ENCODE data around the gene GSS. TPM values are rescaled to one million over a fixed set of nuclear protein-coding genes. Genes with fewer than 3 reads are reported as not detected.
"Not testable (repeated sequence)": the region's sequence is repeated elsewhere in the genome, so short reads cannot be mapped to it uniquely, and the experiment has no call there.

The GSS gene
- total RNA-seq, 1 experiment from 2014 or later: 83.6 TPM

GRCh38 chr20:34904202-34904621 lies 51.4 kb downstream of the GSS start:
- no peak overlapping the region for H3K27ac ChIP-seq (ENCODE audit: low read depth, low read length)
- DNase-seq (ENCODE audit: low read depth, low spot score) (no peak), ATAC-seq (no peak)
- ChIA-PET POLR2A (no interaction called here), RAD21 (ENCODE audit: low non-redundant PET in 1 of 2, low total read pairs in 2 of 2, uncharacterized antibody in 2 of 2, unreplicated experiment in 2 of 2) (no interaction called here), CTCF (no interaction called here)
- H3K36me3 ChIP-seq (ENCODE audit: control insufficient read depth in 1 of 2, insufficient read depth in 2 of 2, low read length in 2 of 2): no peaks in the 10 kb centered on the region
- H3K4me3 ChIP-seq (replicated peaks in 1 of 2; ENCODE audit: low read depth in 1 of 2, low read length in 2 of 2): no peak overlapping the region
- H3K27me3 ChIP-seq (ENCODE audit: insufficient read depth, low read length): no peaks in the 10 kb centered on the region
- no peaks in the 10 kb centered on the region for H3K9me2 ChIP-seq (ENCODE audit: insufficient read depth)
- no TSS peak for BruUV-seq (replicated peaks)
- no peaks in the 10 kb centered on the region for H3K79me2 ChIP-seq (ENCODE audit: insufficient read depth, low read length)
- H3K4me2 ChIP-seq (ENCODE audit: low read length): no peak overlapping the region
- intact Hi-C loops (cut with micrococcal nuclease): no loop called here
- H4K20me1 ChIP-seq (ENCODE audit: insufficient read depth): no peaks in the 10 kb centered on the region
- H2AFZ ChIP-seq (ENCODE audit: low read depth, low read length, poor library complexity, severe bottlenecking): no peak overlapping the region
- TF ChIP-seq TCF7L2 (IDR thresholded peaks at IDR 0.05; ENCODE audit: borderline replicate concordance, extremely low read depth, insufficient read depth, insufficient read length) (no peak), SP1 (IDR thresholded peaks at IDR 0.05; ENCODE audit: low read depth) (no peak), ELF1 (IDR thresholded peaks at IDR 0.05; ENCODE audit: borderline replicate concordance, low read depth) (no peak), MAX (IDR thresholded peaks at IDR 0.05) (no peak), CTCF (IDR thresholded peaks at IDR 0.05 in 2 of 3, conservative IDR thresholded peaks at IDR 0.05 in 1 of 3; ENCODE audit: borderline replicate concordance in 1 of 3, insufficient read depth in 1 of 3, low read depth in 2 of 3, low read length in 2 of 3) (no peak), RAD21 (IDR thresholded peaks at IDR 0.05; ENCODE audit: low read depth) (no peak), POLR2A (IDR thresholded peaks at IDR 0.05; ENCODE audit: borderline replicate concordance, extremely low read depth, insufficient read depth, insufficient read length) (no peak), EZH2phosphoT487 (IDR thresholded peaks at IDR 0.05; ENCODE audit: borderline replicate concordance) (no peak)
- no peak overlapping the region for H3K9ac ChIP-seq (ENCODE audit: low read length)
- peaks cover 30 to 34% of the 10 kb centered on the region in 2 experiments for H3K4me1 ChIP-seq (ENCODE audit: control insufficient read depth in 1 of 2, insufficient read depth in 2 of 2, low read length in 2 of 2)
- H3K9me3 ChIP-seq (ENCODE audit: control insufficient read depth in 1 of 2, insufficient read depth in 1 of 2, low read depth in 1 of 2, low read length in 2 of 2): no peaks in the 10 kb centered on the region

GRCh38 chr20:34898731-34899130 lies 56.9 kb downstream of the GSS start:
- DNase-seq (ENCODE audit: low read depth, low spot score); H3K4me1 ChIP-seq (ENCODE audit: control insufficient read depth in 1 of 2, insufficient read depth in 2 of 2, low read length in 2 of 2); ATAC-seq; H3K9me2 ChIP-seq (ENCODE audit: insufficient read depth); H3K27me3 ChIP-seq (ENCODE audit: insufficient read depth, low read length); H3K9me3 ChIP-seq (ENCODE audit: control insufficient read depth in 1 of 2, insufficient read depth in 1 of 2, low read depth in 1 of 2, low read length in 2 of 2); H3K4me3 ChIP-seq (replicated peaks in 1 of 2; ENCODE audit: low read depth in 1 of 2, low read length in 2 of 2); H2AFZ ChIP-seq (ENCODE audit: low read depth, low read length, poor library complexity, severe bottlenecking); BruUV-seq (replicated peaks); H3K9ac ChIP-seq (ENCODE audit: low read length); intact Hi-C loops (cut with micrococcal nuclease); H3K79me2 ChIP-seq (ENCODE audit: insufficient read depth, low read length); H3K4me2 ChIP-seq (ENCODE audit: low read length); H4K20me1 ChIP-seq (ENCODE audit: insufficient read depth); H3K27ac ChIP-seq (ENCODE audit: low read depth, low read length); CTCF ChIA-PET; H3K36me3 ChIP-seq (ENCODE audit: control insufficient read depth in 1 of 2, insufficient read depth in 2 of 2, low read length in 2 of 2): not testable (repeated sequence)
- POLR2A ChIA-PET: interaction anchor here (0.6 kb wide), 1 partner anchor 55 kb away, joined by 3 read pairs; no protein-coding TSS in a partner anchor
- RAD21 ChIA-PET (ENCODE audit: low non-redundant PET in 1 of 2, low total read pairs in 2 of 2, uncharacterized antibody in 2 of 2, unreplicated experiment in 2 of 2): interaction anchor here in 1 of 2 experiments (0.7 kb wide), 1 partner anchor 9 kb away, joined by 5 read pairs; no protein-coding TSS in a partner anchor

GRCh38 chr20:34898129-34898528 lies 57.5 kb downstream of the GSS start:
- ATAC-seq; POLR2A ChIA-PET; H4K20me1 ChIP-seq (ENCODE audit: insufficient read depth); H3K4me1 ChIP-seq (ENCODE audit: control insufficient read depth in 1 of 2, insufficient read depth in 2 of 2, low read length in 2 of 2); H3K9me2 ChIP-seq (ENCODE audit: insufficient read depth); BruUV-seq (replicated peaks); H3K79me2 ChIP-seq (ENCODE audit: insufficient read depth, low read length); H3K4me2 ChIP-seq (ENCODE audit: low read length); intact Hi-C loops (cut with micrococcal nuclease); H3K27me3 ChIP-seq (ENCODE audit: insufficient read depth, low read length); H3K9me3 ChIP-seq (ENCODE audit: control insufficient read depth in 1 of 2, insufficient read depth in 1 of 2, low read depth in 1 of 2, low read length in 2 of 2); CTCF ChIA-PET; H2AFZ ChIP-seq (ENCODE audit: low read depth, low read length, poor library complexity, severe bottlenecking); H3K9ac ChIP-seq (ENCODE audit: low read length); H3K4me3 ChIP-seq (replicated peaks in 1 of 2; ENCODE audit: low read depth in 1 of 2, low read length in 2 of 2); DNase-seq (ENCODE audit: low read depth, low spot score); H3K27ac ChIP-seq (ENCODE audit: low read depth, low read length); H3K36me3 ChIP-seq (ENCODE audit: control insufficient read depth in 1 of 2, insufficient read depth in 2 of 2, low read length in 2 of 2): not testable (repeated sequence)
- RAD21 ChIA-PET (ENCODE audit: low non-redundant PET in 1 of 2, low total read pairs in 2 of 2, uncharacterized antibody in 2 of 2, unreplicated experiment in 2 of 2): interaction anchor here in 1 of 2 experiments (0.7 kb wide), 1 partner anchor 9 kb away, joined by 5 read pairs; no protein-coding TSS in a partner anchor

Data from HCT116 (cell line).